Activated naive CD4-positive, alpha-beta T cell treated with anti-CD3 and anti-CD28 coated beads, Interleukin-2, amount 50 U/mL, for 72 hours (primary cell): ENCODE data around the gene SIVA1. TPM values are rescaled to one million over a fixed set of nuclear protein-coding genes. Genes with fewer than 3 reads are reported as not detected.
A peak's percentile ranks its signal among the peaks of the same experiment; 100 is the strongest.

Experiments used
- ATAC-seq, 2 donors: fragments of 150-1000 bp; cut with Tn5 transposase; 2 replicates each; pipeline ENCODE4 v1.10.0; 2021; ENCODE audit warnings: mild to moderate bottlenecking in 2 of 2, moderate library complexity in 2 of 2
- DNase-seq, 2 donors: peaks; one replicate each; pipeline ENCODE4 v3.0.0; 2021 to 2022; ENCODE audit warnings: low spot score in 2 of 2
- H3K27ac Mint-ChIP-seq, 2 donors: one replicate each; pipeline ENCODE4 v1.8.0; 2022; ENCODE audit warnings: mild to moderate bottlenecking in 2 of 2, mixed read lengths in 2 of 2
- H3K36me3 Mint-ChIP-seq, 2 donors: one replicate each; pipeline ENCODE4 v1.8.0; 2022; ENCODE audit warnings: mixed read lengths in 2 of 2
- H3K9me3 Mint-ChIP-seq, 2 donors: one replicate each; pipeline ENCODE4 v1.8.0; 2022; ENCODE audit warnings: mixed read lengths in 2 of 2
- total RNA-seq, 2 donors: library from RNA; stranded (reverse); gene quantifications; one replicate each; pipeline ENCODE4 v1.2.3, GENCODE V29; 2022

The SIVA1 gene
- total RNA-seq, 2 donors from 2014 or later = 86.1 to 87.1 TPM

DNA sequence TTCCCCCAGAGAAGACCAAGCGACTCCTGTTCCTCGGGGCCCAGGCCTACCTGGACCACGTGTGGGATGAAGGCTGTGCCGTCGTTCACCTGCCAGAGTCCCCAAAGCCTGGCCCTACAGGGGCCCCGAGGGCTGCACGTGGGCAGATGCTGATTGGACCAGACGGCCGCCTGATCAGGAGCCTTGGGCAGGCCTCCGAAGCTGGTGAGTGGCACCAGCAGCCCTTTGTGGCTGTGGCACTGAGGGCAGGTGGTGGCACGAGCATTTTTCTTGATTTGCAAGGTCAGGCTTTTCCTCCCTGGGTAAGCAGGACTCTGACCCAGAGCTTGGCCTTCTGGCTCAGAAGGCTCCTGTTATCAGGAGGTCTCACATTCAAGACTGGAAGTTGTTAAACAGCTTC is 2.7 kb downstream of the SIVA1 start:
- DNase-seq (no peak), ATAC-seq (no peak)
- Mint-ChIP-seq H3K27ac (no peak overlapping the region), H3K36me3 (peaks cover 6 to 15% of the 10 kb centered on the region in 2 donors), H3K9me3 (no peaks in the 10 kb centered on the region)

GRCh38 chr14:104756477-104757237 is 3.7 kb downstream of the SIVA1 start:
- H3K9me3 Mint-ChIP-seq = no peaks in the 10 kb centered on the region
- DNase-seq = no peak
- no peak for ATAC-seq
- H3K27ac Mint-ChIP-seq = peak overlapping the region in 1 of 2 donors; percentile 85
- peaks cover 6 to 19% of the 10 kb centered on the region in 2 donors for H3K36me3 Mint-ChIP-seq

GRCh38 chr14:104757238-104757585 is 4.3 kb downstream of the SIVA1 start:
- Mint-ChIP-seq H3K27ac (peak overlapping the region in 1 of 2 donors; percentile 85), H3K36me3 (peaks cover 6 to 19% of the 10 kb centered on the region in 2 donors), H3K9me3 (no peaks in the 10 kb centered on the region)
- ATAC-seq (no peak), DNase-seq (no peak)

DNA sequence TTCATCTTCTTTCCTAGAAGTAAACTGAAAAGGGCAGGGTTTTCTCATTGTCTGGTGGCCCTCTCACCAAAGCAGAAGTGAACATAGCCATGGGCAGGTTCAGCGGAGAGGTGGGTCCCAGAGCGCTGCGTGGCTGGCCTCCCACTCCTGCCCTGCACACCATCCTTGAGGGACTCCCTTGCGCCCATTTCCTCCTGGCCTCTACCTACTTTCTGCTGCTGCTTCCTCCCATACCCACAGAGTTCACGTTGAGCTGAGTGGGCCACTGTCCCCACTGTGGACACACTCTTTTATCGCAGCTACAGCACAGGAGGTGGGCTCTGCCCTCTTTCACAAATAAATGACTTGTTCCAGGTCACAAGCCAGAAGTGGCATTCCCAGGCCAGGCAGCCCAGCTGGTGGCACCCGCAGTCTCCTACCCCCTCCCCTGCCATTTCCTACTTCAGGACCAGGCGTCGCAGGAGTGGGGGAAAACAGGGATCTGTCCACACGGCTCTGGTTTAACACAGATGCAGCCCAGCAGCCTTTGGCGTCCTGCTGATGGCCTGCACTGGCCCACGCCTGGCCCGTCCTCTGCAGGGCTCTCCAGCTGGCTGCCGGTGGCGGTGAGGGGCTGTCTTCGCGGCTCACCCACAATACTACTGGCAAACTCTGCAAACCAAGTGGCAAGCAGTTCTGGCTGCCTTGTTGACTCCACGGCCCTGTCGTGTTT is 4.9 kb downstream of the SIVA1 start:
- no peaks in the 10 kb centered on the region for H3K9me3 Mint-ChIP-seq
- peak overlapping the region in 1 of 2 donors; percentile 0 for H3K27ac Mint-ChIP-seq
- no peak for DNase-seq

GRCh38 chr14:104758981-104759969 is 6.3 kb downstream of the SIVA1 start:
- DNase-seq (no peak), ATAC-seq (no peak)
- H3K36me3 Mint-ChIP-seq = peaks cover 0 to 10% of the 10 kb centered on the region in 2 donors
- peak overlapping the region in 1 of 2 donors; percentile 19 for H3K27ac Mint-ChIP-seq
- no peaks in the 10 kb centered on the region for H3K9me3 Mint-ChIP-seq

More for the DNA sequence above, 4.9 kb downstream of the SIVA1 start:
- no peak for ATAC-seq
- H3K36me3 Mint-ChIP-seq = peaks cover 5 to 19% of the 10 kb centered on the region in 2 donors

GRCh38 chr14:104765517-104765916 is 12.6 kb downstream of the SIVA1 start:
- no peak for ATAC-seq
- no peak for DNase-seq
- Mint-ChIP-seq H3K9me3 (no peaks in the 10 kb centered on the region), H3K27ac (no peak overlapping the region), H3K36me3 (peaks cover 0 to 4% of the 10 kb centered on the region in 2 donors)

DNA sequence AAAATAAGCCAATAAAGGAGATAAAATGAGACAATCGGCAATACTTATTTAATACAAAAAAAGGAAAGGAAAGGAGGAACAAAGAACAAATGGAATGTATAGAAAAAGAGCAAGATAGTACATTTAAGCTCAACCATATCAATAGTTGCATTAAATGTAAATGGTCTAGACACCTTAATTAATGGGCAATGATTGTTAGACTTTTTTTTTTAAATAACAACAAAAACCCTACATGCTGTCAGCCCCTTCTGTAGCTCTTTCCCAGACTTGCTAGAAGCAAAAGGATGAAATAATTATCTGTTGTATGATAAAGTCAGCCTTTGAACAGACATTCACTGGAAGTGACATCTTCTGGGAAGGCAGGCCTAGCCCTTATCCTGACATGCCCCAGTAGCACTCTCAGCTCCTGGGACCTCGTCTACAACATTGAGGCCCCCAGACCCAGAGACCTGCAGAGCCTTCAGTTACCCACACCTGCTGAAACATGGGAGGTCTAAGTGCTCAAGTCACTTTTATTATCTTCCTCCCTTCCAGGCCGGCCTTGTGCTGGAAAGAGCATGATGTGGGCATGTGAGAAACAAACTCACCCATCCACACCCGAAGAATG is 13.4 kb downstream of the SIVA1 start:
- DNase-seq = no peak

DNA sequence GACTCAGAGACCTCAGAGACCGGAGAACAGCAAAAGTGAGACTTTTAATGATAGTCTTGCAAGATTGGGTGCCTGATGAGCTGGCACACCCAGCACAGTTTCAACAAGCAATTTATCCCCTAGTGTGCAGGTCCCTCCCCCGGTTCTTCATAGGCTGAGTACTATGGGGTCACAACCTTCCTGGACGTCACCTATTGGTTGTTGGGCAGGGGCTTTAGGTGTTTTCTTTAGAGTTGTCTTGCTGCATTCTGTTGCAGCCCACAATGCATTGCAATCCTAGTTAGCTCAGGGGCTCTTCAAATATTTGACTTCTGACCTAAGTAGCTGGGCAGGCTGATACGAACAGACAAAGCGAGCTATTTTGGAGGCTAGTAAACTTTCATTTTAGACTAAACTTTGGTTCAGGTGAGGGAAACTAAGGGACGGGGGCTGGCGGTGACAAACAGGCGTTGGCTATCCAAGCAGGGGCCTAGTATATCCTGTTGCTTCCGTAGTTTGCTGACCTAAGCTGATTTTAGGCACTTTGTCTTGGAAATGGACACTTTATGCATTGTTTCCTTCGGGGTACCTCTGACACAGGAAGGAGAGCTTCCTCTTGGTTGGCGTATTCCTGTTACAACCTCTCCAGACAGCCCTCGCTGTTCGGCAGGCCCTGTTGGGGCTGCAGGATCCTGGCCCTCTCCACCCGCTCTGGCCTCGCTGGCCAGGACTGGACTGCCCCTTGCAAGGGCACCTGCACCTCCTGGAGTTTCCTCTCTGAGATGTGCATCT is 14.1 kb downstream of the SIVA1 start:
- Mint-ChIP-seq H3K36me3 (peaks cover 12 to 15% of the 10 kb centered on the region in 2 donors), H3K27ac (no peak overlapping the region), H3K9me3 (peaks cover 0 to 4% of the 10 kb centered on the region in 2 donors)
- DNase-seq (no peak), ATAC-seq (no peak)

More for the DNA sequence above, 13.4 kb downstream of the SIVA1 start:
- peaks cover 6 to 8% of the 10 kb centered on the region in 2 donors for H3K36me3 Mint-ChIP-seq
- no peak for ATAC-seq
- peaks cover 0 to 4% of the 10 kb centered on the region in 2 donors for H3K9me3 Mint-ChIP-seq
- no peak overlapping the region for H3K27ac Mint-ChIP-seq

DNA sequence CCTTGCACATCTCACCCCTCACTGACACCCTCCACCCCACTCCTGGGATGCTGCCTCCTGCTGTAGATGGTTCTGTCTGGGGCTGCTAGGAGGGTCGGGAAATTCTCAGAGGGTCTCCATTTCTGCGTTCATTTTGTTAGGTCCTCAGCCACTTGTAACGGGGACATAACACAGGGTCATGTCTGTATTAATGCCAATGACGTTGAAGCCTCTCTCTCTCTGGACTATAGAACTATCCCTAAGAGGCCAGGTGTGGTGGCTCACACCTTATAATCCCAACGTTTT is 14.6 kb downstream of the SIVA1 start:
- ATAC-seq = no peak
- no peak for DNase-seq
- H3K36me3 Mint-ChIP-seq = peaks cover 16 to 17% of the 10 kb centered on the region in 2 donors
- H3K9me3 Mint-ChIP-seq = peaks cover 0 to 4% of the 10 kb centered on the region in 2 donors
- no peak overlapping the region for H3K27ac Mint-ChIP-seq

- ATAC-seq = peak; percentile 93 to 94
- peaks cover 0 to 4% of the 10 kb centered on the region in 2 donors for H3K9me3 Mint-ChIP-seq
- no peak overlapping the region for H3K27ac Mint-ChIP-seq
- DNase-seq = peak; percentile 87 to 99
- H3K36me3 Mint-ChIP-seq = peaks cover 16 to 18% of the 10 kb centered on the region in 2 donors
Observed at GRCh38 chr14:104768437-104769323, 15.7 kb downstream of the SIVA1 start.

DNA sequence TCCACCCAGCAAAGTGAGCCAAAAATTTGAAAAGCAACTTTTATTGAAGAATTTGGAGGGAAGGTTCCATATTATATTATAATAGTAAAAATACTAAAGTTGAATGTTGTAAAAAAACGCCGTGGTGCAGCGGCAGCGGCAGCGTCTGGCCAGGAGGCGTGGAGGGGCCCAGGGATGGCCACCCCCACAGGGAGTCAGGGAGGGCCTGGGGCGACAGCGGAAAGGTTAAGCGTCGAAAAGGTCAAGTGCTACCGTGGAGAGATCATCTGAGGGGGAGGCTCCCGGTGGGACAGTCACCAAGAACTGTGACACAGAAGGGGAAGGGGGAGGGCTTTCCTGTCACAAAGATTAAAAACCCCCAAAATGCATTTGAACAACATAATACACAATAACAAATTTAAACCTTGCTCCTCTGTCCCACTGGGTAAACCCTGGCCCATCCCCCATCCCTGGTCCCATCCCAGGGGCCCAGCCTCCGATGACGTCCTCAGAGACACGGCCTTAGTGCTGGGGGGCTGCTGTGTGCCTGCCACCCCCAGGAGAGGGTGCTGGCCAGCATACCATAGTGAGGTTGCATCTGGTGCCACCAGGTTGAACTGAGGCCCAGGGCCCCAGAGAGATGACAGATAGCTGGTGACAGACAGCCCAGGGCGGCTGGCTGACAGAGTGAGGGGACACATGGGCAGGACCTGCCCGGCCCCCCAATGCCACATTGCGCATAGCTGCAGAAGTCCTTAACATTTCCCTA is 16.6 kb downstream of the SIVA1 start:
- no peak for ATAC-seq
- H3K36me3 Mint-ChIP-seq = peaks cover 16 to 18% of the 10 kb centered on the region in 2 donors
- no peak overlapping the region for H3K27ac Mint-ChIP-seq
- H3K9me3 Mint-ChIP-seq = peaks cover 0 to 4% of the 10 kb centered on the region in 2 donors
- no peak for DNase-seq

DNA sequence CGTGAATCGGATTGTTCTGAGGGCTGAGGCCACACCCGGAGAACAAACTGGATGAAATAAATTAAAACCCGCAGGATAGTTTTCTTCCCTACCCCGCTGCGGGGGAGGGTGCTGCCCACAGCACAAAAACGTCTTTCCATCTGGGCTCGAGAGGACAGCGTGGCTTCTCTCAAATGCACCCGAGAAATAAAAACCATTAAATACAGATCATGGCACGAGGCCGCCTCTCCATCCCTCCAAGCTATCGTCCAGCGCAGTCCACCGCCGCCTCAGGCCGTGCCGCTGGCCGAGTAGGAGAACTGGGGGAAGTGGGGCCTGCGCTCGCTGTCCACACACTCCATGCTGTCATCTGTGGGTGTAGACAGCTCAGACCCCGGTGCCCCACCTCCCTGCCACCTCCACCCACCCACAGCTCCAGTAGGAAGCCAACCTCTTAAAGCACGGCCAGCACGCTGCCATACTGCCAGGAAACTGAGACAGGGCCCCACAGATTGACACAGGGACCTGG is 17.2 kb downstream of the SIVA1 start:
- ATAC-seq (no peak), DNase-seq (no peak)
- Mint-ChIP-seq H3K27ac (no peak overlapping the region), H3K9me3 (peaks cover 0 to 4% of the 10 kb centered on the region in 2 donors), H3K36me3 (peaks cover 16 to 18% of the 10 kb centered on the region in 2 donors)

- Mint-ChIP-seq H3K27ac (peak overlapping the region in 1 of 2 donors; percentile 27), H3K36me3 (peaks cover 16 to 18% of the 10 kb centered on the region in 2 donors), H3K9me3 (peaks cover 0 to 4% of the 10 kb centered on the region in 2 donors)
- no peak for ATAC-seq
- DNase-seq = peak in 1 of 2 donors; percentile 35
Observed at GRCh38 chr14:104770851-104771272, 17.9 kb downstream of the SIVA1 start.

DNA sequence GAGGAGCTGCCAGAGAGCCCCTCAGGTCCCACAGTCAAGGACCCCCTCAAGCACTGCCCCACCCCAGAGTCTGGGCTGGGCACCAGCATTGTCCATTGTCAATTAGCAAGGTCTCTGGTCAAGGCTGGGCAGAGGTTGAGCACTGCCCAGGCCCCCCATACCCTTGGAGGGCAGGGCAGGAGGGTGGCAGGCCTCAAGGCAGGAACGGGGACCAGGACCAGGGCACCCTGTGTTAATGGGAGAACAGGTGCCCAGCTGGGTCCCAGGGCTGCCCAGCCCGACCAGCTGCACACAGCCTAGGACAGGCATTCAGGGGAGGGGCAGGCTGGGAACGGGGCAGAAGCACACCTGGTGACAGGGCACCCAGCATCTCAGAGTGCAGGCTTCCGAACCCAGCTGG is 18.4 kb downstream of the SIVA1 start:
- no peak for DNase-seq
- peaks cover 0 to 4% of the 10 kb centered on the region in 2 donors for H3K9me3 Mint-ChIP-seq
- ATAC-seq = no peak
- H3K27ac Mint-ChIP-seq = peak overlapping the region in 1 of 2 donors; percentile 27
- peaks cover 18 to 21% of the 10 kb centered on the region in 2 donors for H3K36me3 Mint-ChIP-seq
